Activated CD8-positive, alpha-beta T cell treated with anti-CD3 and anti-CD28 coated beads for 36 hours (primary cell): ENCODE measurements around the gene SYNJ2. TPM values are rescaled to one million over a fixed set of nuclear protein-coding genes. Genes with fewer than 3 reads are reported as not detected.

Source experiments
- ATAC-seq: fragments of 200-7000 bp; cut with Tn5 transposase; one replicate; pipeline ENCODE4 v1.10.0; 2021; ENCODE audit warnings: mild to moderate bottlenecking, moderate library complexity
- CTCF ChIA-PET: fragments of 350-600 bp; sonication (Branson Sonifier 250); formaldehyde crosslinking; loops from one replicate; lab custom pipeline; 2021; ENCODE audit warnings: antibody characterized with exemption; lab: Charles Lee
- POLR2A ChIA-PET: fragments of 350-600 bp; sonication (Branson Sonifier 250); formaldehyde crosslinking; loops from one replicate; lab custom pipeline; 2021; ENCODE audit warnings: antibody characterized with exemption; lab: Charles Lee
- DNase-seq: peaks from one replicate; pipeline ENCODE4 v3.0.0-alpha.2; 2020
- H3K27ac Mint-ChIP-seq: one replicate; pipeline ENCODE4 v1.8.0; 2021; ENCODE audit warnings: mild to moderate bottlenecking, mixed read lengths
- H3K27me3 Mint-ChIP-seq: one replicate; pipeline ENCODE4 v1.8.0; 2021; ENCODE audit warnings: mixed read lengths
- H3K36me3 Mint-ChIP-seq: one replicate; pipeline ENCODE4 v1.8.0; 2021; ENCODE audit warnings: low read depth, mixed read lengths
- H3K4me1 Mint-ChIP-seq: one replicate; pipeline ENCODE4 v1.8.0; 2021; ENCODE audit warnings: low read depth, mixed read lengths
- H3K4me3 Mint-ChIP-seq: one replicate; pipeline ENCODE4 v1.8.0; 2021; ENCODE audit warnings: mild to moderate bottlenecking, moderate library complexity, mixed read lengths
- H3K9me3 Mint-ChIP-seq: one replicate; pipeline ENCODE4 v1.8.0; 2021; ENCODE audit warnings: mixed read lengths
- intact Hi-C: fragments of 100-400 bp; cut with micrococcal nuclease; formaldehyde crosslinking; loops from one replicate; pipeline ENCODE4 v1.10.0; 2022
- total RNA-seq, 2 experiments: library from RNA; stranded (reverse); gene quantifications; one replicate each; pipeline ENCODE4 v1.2.3, GENCODE V29; 2021
- TF ChIP-seq, protein P1 (sequence below): fragments of 200-600 bp; IDR thresholded peaks from one replicate; pipeline ENCODE4 v1.8.0; 2022; ENCODE audit warnings: antibody characterized with exemption, mild to moderate bottlenecking

The SYNJ2 gene
- total RNA-seq, 2 experiments from 2014 or later: 27.7 to 28.5 TPM

DNA sequence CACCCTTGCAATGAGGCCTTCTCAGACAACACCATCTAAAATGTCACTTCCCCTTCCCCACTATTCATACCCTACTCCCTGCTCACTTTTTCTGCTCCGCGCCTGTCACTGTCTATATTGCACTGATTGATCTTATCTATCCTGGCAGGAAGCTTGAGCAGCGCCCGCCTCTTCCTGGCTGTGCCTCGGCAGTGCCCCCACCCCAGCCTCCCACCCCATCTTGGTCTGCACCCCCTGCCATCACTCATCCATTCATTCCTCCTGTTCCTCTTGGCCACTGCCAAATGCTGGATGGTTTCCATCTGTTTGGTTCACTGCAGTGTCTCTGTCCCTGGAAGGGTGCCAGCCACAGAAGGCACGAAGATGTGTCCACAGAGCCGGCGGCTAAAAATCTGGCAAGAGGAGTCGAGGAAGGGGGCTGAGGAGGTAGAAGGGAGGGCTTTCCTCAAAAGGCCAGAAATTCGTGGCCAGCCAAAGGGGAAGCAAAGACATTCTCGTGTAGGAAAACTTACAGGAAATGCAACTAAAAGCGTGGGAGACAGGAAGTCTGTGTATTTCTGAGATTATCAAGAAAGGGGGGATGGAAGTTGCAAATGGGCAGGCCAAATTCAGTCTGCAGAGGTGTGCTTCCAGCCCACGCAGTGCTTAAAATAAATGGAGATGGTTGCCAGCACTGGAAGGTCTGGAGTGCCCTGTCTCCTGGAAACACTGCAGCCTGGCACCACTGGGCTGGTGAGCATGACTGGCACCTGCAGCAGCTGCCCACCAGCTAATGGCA is 27.6 kb downstream of the SYNJ2 start:
- peak overlapping the region; percentile 53 for H3K4me3 Mint-ChIP-seq
- peak overlapping the region; percentile 72 for H3K27ac Mint-ChIP-seq
- TF ChIP-seq, protein P1, sequence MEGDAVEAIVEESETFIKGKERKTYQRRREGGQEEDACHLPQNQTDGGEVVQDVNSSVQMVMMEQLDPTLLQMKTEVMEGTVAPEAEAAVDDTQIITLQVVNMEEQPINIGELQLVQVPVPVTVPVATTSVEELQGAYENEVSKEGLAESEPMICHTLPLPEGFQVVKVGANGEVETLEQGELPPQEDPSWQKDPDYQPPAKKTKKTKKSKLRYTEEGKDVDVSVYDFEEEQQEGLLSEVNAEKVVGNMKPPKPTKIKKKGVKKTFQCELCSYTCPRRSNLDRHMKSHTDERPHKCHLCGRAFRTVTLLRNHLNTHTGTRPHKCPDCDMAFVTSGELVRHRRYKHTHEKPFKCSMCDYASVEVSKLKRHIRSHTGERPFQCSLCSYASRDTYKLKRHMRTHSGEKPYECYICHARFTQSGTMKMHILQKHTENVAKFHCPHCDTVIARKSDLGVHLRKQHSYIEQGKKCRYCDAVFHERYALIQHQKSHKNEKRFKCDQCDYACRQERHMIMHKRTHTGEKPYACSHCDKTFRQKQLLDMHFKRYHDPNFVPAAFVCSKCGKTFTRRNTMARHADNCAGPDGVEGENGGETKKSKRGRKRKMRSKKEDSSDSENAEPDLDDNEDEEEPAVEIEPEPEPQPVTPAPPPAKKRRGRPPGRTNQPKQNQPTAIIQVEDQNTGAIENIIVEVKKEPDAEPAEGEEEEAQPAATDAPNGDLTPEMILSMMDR: no peak
- no peaks in the 10 kb centered on the region for H3K9me3 Mint-ChIP-seq
- H3K36me3 Mint-ChIP-seq: peaks cover 22% of the 10 kb centered on the region
- peak; percentile 45 for DNase-seq
- peaks cover 67% of the 10 kb centered on the region for H3K4me1 Mint-ChIP-seq
- POLR2A ChIA-PET: interaction anchor here (0.5 to 2.1 kb wide), 6 partner anchors 12 to 309 kb away, joined by 3 to 9 read pairs (median 5); partner anchors contain the start of gene SYNJ2
- peak; percentile 41 for ATAC-seq
- H3K27me3 Mint-ChIP-seq: no peaks in the 10 kb centered on the region
- CTCF ChIA-PET: interaction anchor here (0.5 to 1.4 kb wide), 2 partner anchors 17 to 63 kb away, joined by 3 to 7 read pairs; no protein-coding TSS in a partner anchor
- intact Hi-C loops: no loop called here

DNA sequence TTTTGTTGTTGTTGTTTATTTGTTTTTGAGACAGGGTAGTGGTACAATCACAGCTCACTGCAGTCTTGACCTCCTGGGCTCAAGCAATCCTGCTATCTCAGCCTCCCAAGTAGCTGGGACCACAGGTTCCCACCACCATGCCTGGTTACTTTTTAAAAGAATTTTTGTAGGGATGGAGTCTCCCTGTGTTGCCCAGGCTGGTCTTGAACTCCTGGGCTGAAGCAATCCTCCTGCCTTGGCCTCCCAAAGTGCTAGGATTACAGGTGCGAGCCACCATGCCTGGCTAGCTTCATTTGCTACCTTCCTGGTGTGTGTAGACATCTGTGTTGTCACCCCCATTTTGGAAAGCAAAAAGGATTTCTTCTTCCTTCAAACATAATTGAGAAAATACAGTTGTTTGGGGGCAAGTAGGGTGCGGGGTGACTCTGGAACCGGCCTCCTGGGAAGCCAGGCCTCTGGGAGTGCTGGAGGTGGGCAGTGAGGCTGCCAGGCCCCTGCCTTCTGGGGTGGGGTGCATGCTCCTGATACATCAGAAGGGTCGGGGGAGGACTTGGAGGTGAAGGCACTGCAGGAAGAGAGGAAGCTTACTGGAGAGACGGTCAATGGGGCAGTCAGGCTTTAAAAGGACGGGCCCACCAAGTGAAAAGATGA is 28.4 kb downstream of the SYNJ2 start:
- Mint-ChIP-seq H3K27ac (no peak overlapping the region), H3K4me3 (no peak overlapping the region), H3K4me1 (peaks cover 72% of the 10 kb centered on the region), H3K9me3 (no peaks in the 10 kb centered on the region), H3K36me3 (peaks cover 22% of the 10 kb centered on the region), H3K27me3 (no peaks in the 10 kb centered on the region)
- ChIA-PET CTCF (interaction anchor here (0.5 to 1.4 kb wide), 2 partner anchors 16 to 62 kb away, joined by 3 to 7 read pairs; no protein-coding TSS in a partner anchor), POLR2A (interaction anchor here (0.5 to 2.1 kb wide), 3 partner anchors 16 to 308 kb away, joined by 3 to 9 read pairs (median 8); partner anchors contain the start of gene SYNJ2)
- intact Hi-C loops: no loop called here
- ATAC-seq (no peak), DNase-seq (no peak)
- TF ChIP-seq, protein P1: no peak

DNA sequence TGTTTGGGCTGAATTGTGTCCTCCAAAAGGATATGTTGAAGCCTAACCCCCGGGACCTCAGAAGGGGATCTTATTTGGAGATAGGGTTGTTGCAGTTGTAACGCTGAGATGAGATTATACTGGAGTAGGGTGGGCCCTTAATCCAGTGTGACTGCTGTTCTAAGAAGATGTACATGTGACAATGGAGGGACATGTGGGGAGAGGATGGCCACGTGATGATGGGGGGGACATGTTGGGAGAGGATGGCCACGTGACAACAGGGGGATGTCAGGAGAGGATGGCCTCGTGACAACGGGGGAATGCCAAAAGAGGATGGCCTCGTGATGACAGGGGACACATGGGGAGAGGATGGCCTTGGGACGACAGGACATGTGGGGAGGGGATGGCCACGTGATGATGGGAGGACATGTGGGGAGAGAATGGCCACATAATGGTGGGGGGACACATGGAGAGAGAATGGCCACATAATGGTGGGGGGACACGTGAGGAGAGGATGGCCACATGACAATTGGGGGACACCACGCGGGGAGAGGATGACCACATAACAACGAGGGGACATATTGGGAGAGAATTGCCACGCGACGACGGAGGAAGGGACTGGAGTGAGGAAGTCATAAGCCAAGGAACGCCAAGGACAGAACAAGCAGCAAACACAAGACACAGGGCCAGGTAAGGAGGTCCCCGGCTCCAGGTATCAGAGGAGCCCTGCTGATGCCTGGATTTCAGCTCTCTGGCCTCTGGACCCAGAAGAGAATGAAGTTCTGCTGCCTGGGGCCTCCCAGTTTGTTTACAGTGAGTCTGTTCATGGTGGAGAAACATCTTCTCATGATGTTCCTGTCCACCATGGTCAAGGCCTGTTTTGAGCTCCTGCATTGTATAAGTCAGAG is 29.2 kb downstream of the SYNJ2 start:
- CTCF ChIA-PET: interaction anchor here (1.2 to 2.3 kb wide), 4 partner anchors 15 to 61 kb away, joined by 5 to 8 read pairs (median 7); no protein-coding TSS in a partner anchor
- DNase-seq: no peak
- intact Hi-C loops: no loop called here
- TF ChIP-seq, protein P1: no peak
- Mint-ChIP-seq H3K27ac (no peak overlapping the region), H3K4me1 (peaks cover 70% of the 10 kb centered on the region), H3K36me3 (peaks cover 22% of the 10 kb centered on the region), H3K27me3 (no peaks in the 10 kb centered on the region), H3K9me3 (no peaks in the 10 kb centered on the region), H3K4me3 (no peak overlapping the region)
- no peak for ATAC-seq
- POLR2A ChIA-PET: interaction anchor here (1.9 to 2.1 kb wide), 2 partner anchors 16 to 29 kb away, joined by 8 to 9 read pairs; partner anchors contain the start of gene SYNJ2

DNA sequence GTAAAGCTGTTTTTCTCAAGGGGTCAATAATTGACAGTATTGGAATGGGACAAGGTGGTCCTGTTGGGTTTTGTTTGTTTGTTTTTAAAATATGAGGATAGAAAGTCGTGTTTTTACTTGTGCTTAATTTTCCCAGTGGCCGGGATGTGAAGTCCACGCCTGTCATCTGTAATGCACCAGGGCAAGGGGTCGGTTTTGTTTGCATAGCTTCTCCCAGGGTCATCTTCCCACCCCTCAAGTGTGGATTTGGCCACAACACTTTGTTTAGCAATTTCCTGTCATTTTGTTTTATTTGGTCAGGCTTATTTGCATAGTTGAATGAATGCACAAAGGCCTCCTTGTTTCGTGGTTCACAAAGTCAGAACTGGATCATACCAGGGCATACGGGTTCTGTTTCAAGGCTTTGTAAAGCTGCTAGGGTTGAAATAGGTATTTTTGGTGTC is 29.8 kb downstream of the SYNJ2 start:
- no peaks in the 10 kb centered on the region for H3K9me3 Mint-ChIP-seq
- ChIA-PET POLR2A (interaction anchor here (1.4 to 2.1 kb wide), 2 partner anchors 15 to 17 kb away, joined by 3 to 8 read pairs; no protein-coding TSS in a partner anchor), CTCF (interaction anchor here (1.2 to 2.3 kb wide), 3 partner anchors 15 to 60 kb away, joined by 5 to 8 read pairs (median 7); no protein-coding TSS in a partner anchor)
- H3K27me3 Mint-ChIP-seq: no peaks in the 10 kb centered on the region
- peaks cover 22% of the 10 kb centered on the region for H3K36me3 Mint-ChIP-seq
- H3K4me1 Mint-ChIP-seq: peaks cover 65% of the 10 kb centered on the region
- DNase-seq (no peak), ATAC-seq (no peak)
- intact Hi-C loops: no loop called here
- no peak overlapping the region for H3K27ac Mint-ChIP-seq
- TF ChIP-seq, protein P1: no peak
- H3K4me3 Mint-ChIP-seq: no peak overlapping the region
